Measurements from ENCODE around the gene ATP8A2.

Gene ATP8A2

GRCh38 chr13:26022538-26023292 lies 650.9 kb downstream of the ATP8A2 start:
- DNase-seq = peak; percentile 64

- no peak for DNase-seq
Observed at GRCh38 chr13:26024558-26024957, 652.8 kb downstream of the ATP8A2 start.

- no peak for DNase-seq
Observed at GRCh38 chr13:26025196-26025595, 653.4 kb downstream of the ATP8A2 start.

GRCh38 chr13:26025771-26026170 lies 654.0 kb downstream of the ATP8A2 start:
- DNase-seq = no peak

GRCh38 chr13:26026211-26026610 lies 654.4 kb downstream of the ATP8A2 start:
- DNase-seq = no peak

- no peak for DNase-seq
Observed at GRCh38 chr13:26029581-26030136, 657.9 kb downstream of the ATP8A2 start.

GRCh38 chr13:26030331-26030730 lies 658.6 kb downstream of the ATP8A2 start:
- no peak for DNase-seq

GRCh38 chr13:26034018-26034417 lies 662.2 kb downstream of the ATP8A2 start:
- no peak for DNase-seq

- no peak for DNase-seq
Observed at GRCh38 chr13:26036383-26036782, 664.6 kb downstream of the ATP8A2 start.

- DNase-seq = no peak
Observed at GRCh38 chr13:26037302-26037701, 665.5 kb downstream of the ATP8A2 start.

GRCh38 chr13:26038931-26039475 lies 667.2 kb downstream of the ATP8A2 start:
- DNase-seq = no peak

GRCh38 chr13:26041444-26041843 lies 669.7 kb downstream of the ATP8A2 start:
- no peak for DNase-seq

GRCh38 chr13:26042785-26043184 lies 671.0 kb downstream of the ATP8A2 start:
- DNase-seq = no peak

- no peak for DNase-seq
Observed at GRCh38 chr13:26045142-26045541, 673.4 kb downstream of the ATP8A2 start.

GRCh38 chr13:26046639-26047038 lies 674.9 kb downstream of the ATP8A2 start:
- DNase-seq = no peak

GRCh38 chr13:26047040-26047439 lies 675.3 kb downstream of the ATP8A2 start:
- no peak for DNase-seq

- DNase-seq = no peak
Observed at GRCh38 chr13:26048741-26049140, 677.0 kb downstream of the ATP8A2 start.

GRCh38 chr13:26050568-26051230 lies 678.9 kb downstream of the ATP8A2 start:
- no peak for DNase-seq

- DNase-seq = no peak
Observed at GRCh38 chr13:26051231-26051656, 679.5 kb downstream of the ATP8A2 start.

- peak; percentile 15 for DNase-seq
Observed at GRCh38 chr13:26051657-26052311, 680.0 kb downstream of the ATP8A2 start, which contains the start of gene SHISA2. TSS of gene SHISA2 (minus strand) at chr13:26052016. CDS start at chr13:26050975, 1,041 bp downstream.

- DNase-seq = no peak
Observed at GRCh38 chr13:26052337-26052736, 680.6 kb downstream of the ATP8A2 start.

GRCh38 chr13:26053418-26053980 lies 681.7 kb downstream of the ATP8A2 start:
- DNase-seq = no peak

GRCh38 chr13:26054896-26055295 lies 683.1 kb downstream of the ATP8A2 start:
- no peak for DNase-seq
